Muscle of arm (tissue), 12 donors: Measurements from ENCODE around the gene SHISA9. TPM values are rescaled to one million over a fixed set of nuclear protein-coding genes. Genes with fewer than 3 reads are reported as not detected.
"Not testable (repeated sequence)": the region's sequence is repeated elsewhere in the genome, so short reads cannot be mapped to it uniquely, and the experiment has no call there.

Experiments used
- DNase-seq: peaks from one replicate; pipeline ENCODE4 v3.0.0-alpha.2; 2013
- polyA plus RNA-seq, 12 donors: library from polyadenylated mRNA; unstranded; fragments of 120-200 nt; gene quantifications; one replicate each; pipeline ENCODE4 v1.2.1, GENCODE V29; 2013; ENCODE audit not compliant: insufficient read length in 12 of 12

The SHISA9 gene
- polyA plus RNA-seq, 12 donors, result 0.03 to 9.6 (median 0.15) TPM; not detected in 1

DNA sequence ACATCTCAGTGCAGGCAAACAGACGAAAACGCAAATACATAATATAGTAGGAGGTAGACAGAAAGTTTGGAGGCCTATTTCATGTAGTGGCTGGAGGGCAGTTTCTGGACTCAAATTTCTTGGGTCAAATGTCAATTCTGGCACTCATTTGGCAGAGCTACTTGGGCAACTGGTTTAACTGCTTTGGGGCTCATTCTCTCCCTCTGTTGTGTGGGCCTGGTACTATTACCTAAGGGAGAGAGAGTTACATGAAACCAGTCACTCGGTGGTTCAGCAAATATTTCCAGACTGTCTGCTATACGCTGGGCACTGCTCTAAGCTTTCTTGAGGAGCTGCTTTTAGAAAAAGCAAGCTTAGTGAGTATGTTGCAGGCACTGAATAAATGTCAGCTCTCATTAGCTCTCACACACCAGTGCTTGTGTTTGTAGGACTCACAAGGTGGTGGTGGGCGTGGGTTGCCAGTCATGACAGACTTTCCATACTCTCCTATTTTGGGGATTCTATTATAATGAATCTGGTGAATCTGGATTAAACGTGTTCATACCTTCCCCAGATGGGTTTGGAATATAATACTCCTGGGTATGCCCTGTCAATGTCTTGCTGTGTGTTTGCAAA lies 1.8 kb upstream of the SHISA9 start:
- no peak for DNase-seq

DNA sequence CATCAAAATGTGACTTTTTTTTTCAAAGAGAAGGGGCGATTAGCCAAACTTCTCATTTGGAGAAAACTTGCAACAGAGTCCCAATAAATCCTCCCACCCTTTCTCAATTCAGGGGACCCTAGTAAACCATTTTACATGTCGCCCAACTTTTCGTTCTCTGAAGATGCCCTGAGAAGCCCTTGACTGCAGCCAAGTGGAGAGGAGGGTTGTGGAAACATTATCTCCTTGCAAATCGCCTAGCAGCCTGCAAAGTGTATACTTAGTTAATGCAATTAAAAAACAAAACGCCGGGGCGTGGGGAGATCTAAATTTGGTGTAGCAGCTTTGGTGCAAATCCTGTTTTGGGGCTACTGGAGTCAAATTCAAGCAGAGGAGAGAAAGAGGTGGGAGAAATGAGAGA lies 1.2 kb upstream of the SHISA9 start:
- no peak for DNase-seq

DNA sequence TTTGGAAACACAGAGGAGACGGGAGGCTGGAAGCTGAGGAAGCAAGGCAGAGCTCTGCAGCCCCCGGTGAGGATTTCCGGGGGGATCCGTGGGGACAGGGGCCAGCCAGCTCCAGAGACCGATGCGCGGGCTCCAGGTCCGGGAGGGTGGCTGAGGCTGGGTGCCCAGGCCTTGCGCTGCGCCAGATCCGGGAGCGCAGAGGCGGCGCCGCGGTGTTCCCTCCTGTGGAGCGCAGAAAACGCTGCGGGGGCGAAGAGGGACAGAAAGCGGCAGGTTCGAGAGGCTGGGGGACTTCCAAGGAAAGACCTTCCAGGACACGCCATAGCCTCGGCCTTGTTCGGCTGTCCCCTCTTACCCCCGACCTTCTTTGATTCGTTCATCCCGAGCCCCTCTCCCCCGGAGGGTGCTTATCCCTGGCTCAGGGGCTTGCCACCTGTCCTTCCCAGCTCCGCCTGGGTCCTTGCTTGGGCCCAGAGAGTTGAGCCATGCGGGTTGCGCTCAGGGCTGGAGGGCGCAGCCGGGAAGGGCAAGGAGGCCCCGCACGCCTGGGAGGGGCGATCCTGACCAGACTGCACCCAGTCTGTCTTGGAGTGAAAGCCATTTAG lies 697 bp upstream of the SHISA9 start:
- DNase-seq, result no peak

GRCh38 chr16:12901204-12901596 lies 198 bp upstream of the SHISA9 start:
- no peak for DNase-seq

DNA sequence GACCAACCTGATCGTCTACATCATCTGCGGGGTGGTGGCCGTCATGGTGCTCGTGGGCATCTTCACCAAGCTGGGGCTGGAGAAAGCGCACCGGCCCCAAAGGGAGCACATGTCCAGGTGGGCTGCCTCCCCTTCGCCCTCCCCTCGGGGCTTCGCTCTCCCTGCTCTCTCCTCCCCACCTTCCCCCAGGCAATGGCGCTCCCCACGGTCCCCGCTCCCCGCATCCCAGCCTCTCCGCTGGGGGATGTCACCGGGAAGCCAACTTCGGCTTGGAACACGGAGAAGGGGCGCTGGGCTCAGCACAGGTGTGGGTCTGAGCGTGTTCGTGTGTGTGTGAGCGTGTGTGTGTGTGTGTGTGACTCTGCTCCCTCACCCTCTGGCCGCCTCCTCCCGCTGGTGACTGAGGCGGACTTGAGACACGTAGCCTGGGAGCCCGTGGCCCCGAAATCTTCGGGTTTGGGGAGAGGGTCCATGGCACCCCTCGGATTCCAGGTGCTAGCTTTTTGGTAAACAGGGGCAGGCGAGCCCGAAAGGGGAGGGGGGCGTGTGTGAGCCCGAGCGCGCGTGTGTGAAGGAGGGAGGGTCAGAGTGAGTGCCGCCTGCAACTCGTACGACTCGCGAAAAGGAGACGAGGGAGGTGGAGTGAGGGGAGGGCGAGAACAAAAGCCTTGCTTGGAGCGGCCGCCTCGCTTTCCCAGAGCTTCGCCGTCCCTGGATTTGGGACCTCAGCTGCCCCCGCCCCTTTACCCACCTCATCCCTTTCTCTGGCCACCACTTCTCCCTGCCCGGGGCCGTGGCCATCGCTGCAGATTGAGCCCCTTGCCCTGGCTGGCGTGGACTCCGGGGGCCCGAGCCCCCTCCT lies 1.3 kb downstream of the SHISA9 start:
- DNase-seq, result no peak

GRCh38 chr16:12903407-12904328 lies 2.3 kb downstream of the SHISA9 start:
- DNase-seq, result no peak

DNA sequence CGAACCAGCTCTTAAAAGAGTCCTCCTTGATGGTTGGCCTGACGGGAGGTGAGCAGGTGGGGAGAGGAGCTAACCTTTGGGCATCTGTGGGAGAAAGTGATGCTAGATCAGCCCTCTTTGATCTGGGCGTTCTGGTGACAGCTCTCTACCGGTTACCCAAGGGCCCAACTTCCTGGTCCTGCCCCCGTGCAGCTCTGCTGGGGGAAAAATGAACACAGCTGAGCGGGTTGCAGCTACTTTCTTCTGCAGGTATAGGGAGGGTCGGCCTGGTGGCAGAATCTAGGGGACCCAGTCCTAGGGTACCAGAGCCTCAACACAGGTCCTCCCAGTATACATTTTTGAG lies 2.9 kb downstream of the SHISA9 start:
- no peak for DNase-seq

- DNase-seq, result no peak
Measured at GRCh38 chr16:12906271-12906670, 4.9 kb downstream of the SHISA9 start.

- no peak for DNase-seq
Measured at GRCh38 chr16:12906765-12907516, 5.5 kb downstream of the SHISA9 start.

- no peak for DNase-seq
Measured at GRCh38 chr16:12907670-12908233, 6.4 kb downstream of the SHISA9 start.

DNA sequence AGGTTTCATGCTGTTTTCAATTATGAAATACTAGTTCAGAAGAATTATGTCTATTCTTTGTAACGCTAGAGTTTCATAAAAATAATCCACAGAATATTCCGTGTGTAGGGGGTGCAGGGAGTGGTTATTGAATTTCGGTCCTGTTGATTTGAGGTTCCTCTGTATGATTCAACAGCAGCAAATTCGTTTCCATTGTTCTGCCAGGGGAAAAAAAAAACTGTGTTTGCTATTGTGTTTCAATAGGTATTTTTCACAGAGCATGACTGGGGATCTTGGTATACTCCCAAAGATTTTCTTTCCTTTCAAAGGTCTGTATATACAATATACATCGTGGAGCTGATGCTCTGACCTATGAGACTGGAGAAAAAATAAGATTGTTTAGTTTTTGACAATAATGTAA lies 15.8 kb downstream of the SHISA9 start:
- DNase-seq, result no peak

GRCh38 chr16:12917653-12918052 lies 16.3 kb downstream of the SHISA9 start:
- no peak for DNase-seq

GRCh38 chr16:12920739-12921138 lies 19.3 kb downstream of the SHISA9 start:
- no peak for DNase-seq

GRCh38 chr16:12923640-12924039 lies 22.2 kb downstream of the SHISA9 start:
- not testable (repeated sequence) for DNase-seq

DNA sequence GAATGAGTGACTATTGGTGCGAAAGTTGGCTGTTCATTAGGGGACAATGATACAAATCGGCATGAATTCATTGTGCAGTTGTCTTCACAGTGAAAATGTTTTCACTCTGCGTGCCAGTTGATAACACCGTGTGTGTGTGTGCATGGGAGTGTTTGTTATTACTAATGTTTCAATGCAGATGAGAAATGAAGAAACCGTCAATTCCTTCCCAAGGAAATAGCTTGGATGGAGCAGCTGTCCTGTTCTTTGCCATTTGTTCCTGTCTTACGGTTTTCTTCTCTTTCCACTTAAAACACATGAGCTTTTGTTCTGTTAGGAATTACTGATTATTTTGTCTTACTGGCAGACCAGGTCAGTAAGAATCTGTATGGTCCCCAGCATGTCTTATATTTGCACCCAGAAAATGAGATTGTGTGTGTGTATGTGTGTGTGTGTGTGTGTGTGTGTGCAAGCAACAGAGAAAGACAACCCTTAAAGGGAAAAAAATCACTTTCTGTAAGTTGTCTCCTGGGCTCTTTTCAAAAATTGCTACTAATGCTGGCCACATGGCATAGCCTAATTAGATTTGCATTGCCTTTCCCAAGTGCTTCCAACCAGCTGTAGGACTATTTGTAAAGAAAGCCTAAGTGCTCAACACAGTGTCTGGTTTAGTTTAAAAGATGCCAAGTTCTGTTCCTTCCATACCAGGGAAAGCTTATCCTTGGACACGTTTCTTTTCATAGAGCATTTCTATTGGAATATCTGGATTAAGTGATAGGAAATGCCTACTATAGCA lies 23.8 kb downstream of the SHISA9 start:
- DNase-seq, result no peak

- DNase-seq, result no peak
Measured at GRCh38 chr16:12927591-12927990, 26.2 kb downstream of the SHISA9 start.

- DNase-seq, result no peak
Measured at GRCh38 chr16:12930881-12931280, 29.5 kb downstream of the SHISA9 start.

DNA sequence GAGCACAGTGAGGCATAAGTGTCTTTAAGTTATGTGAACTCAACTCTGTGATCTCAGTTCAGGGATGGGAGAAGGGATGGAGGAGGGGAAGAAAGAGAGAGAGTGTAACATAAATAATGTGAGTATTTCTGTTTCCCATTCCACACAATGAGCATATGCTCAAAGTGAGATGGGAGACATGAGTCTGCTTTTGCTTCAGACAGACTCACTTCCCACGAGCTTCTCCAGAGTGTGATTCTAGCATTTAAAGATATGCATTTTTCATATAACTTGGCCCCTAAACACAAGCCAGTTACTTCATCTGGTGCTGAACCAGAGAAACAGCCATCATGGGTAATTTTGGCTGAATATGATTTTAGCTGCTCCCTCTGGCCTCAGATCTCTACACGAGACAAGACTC lies 35.0 kb downstream of the SHISA9 start:
- no peak for DNase-seq

GRCh38 chr16:12941896-12942295 lies 40.5 kb downstream of the SHISA9 start:
- no peak for DNase-seq

DNA sequence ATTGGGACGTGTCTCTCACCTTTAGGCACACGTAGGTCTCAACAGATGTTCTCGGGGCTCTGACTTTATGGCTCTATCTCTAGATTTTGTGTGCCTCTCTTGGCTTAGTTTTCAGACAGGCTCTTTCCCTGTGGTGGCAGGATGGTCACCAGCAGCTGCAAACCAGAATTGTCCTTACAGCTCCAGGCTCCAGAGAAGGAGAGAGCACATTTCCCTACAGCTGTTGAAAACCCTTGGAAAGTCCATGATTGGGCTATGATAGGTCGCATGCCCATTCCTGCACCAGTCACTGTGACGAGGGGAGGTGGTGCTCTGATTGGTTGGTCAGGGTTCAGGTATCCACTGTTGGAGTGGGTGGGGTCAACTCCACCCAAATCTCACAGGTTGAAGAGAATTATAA lies 41.5 kb downstream of the SHISA9 start:
- DNase-seq, result no peak
